ENCODE data around the gene GAPDHS.

DNA sequence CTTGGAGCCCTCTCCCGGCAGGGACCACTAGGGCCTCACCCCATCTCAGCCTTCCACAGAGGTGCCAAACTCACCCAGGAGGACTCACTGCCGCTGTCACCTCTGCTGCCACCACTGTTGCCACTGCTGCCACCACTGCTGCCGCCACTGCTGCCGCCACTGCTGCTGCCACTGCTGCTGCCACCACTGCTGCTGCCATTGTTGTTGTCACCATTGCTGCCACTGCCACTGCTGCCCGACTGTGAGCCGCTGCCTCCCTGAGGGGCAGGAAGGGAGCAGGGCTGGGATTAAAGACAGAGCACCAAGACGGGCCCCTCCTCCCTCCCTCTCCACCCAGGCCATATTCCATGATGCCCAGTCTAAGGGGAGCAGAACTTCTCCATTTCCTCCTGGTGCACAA is 21.9 kb upstream of the GAPDHS start:
- TF ChIP-seq, protein P1, sequence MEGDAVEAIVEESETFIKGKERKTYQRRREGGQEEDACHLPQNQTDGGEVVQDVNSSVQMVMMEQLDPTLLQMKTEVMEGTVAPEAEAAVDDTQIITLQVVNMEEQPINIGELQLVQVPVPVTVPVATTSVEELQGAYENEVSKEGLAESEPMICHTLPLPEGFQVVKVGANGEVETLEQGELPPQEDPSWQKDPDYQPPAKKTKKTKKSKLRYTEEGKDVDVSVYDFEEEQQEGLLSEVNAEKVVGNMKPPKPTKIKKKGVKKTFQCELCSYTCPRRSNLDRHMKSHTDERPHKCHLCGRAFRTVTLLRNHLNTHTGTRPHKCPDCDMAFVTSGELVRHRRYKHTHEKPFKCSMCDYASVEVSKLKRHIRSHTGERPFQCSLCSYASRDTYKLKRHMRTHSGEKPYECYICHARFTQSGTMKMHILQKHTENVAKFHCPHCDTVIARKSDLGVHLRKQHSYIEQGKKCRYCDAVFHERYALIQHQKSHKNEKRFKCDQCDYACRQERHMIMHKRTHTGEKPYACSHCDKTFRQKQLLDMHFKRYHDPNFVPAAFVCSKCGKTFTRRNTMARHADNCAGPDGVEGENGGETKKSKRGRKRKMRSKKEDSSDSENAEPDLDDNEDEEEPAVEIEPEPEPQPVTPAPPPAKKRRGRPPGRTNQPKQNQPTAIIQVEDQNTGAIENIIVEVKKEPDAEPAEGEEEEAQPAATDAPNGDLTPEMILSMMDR (IDR thresholded peaks at IDR 0.05; ENCODE audit: insufficient read depth, low read depth, low read length), result no peak
- no peak for TF ChIP-seq EZH2 (IDR thresholded peaks at IDR 0.05; ENCODE audit: insufficient read depth, low read length)

Measured in astrocyte (in vitro differentiated cells and primary cell).